Calu3 (cell line): ENCODE measurements around the gene CTSF. TPM values are rescaled to one million over a fixed set of nuclear protein-coding genes. Genes with fewer than 3 reads are reported as not detected.

Experiments used
- BruUV-seq: library from RNA; stranded (reverse); fragments of 400-500 nt; replicated peaks from 2 replicates; lab custom pipeline; 2021; lab: Mats Ljungman, UMichigan
- CTCF ChIA-PET: fragments of 300-600 bp; sonication (Branson Sonifier 250); formaldehyde crosslinking; loops from one replicate; lab custom pipeline; 2022; ENCODE audit warnings: antibody characterized with exemption; lab: Charles Lee
- DNase-seq: peaks from one replicate; pipeline ENCODE4 v3.0.0; 2022
- H3K27ac Mint-ChIP-seq: one replicate; pipeline ENCODE4 v1.8.0; 2022; ENCODE audit warnings: mixed read lengths; ENCODE audit not compliant: unreplicated experiment
- H3K27me3 Mint-ChIP-seq: one replicate; pipeline ENCODE4 v1.8.0; 2022; ENCODE audit warnings: mixed read lengths; ENCODE audit not compliant: unreplicated experiment
- H3K36me3 Mint-ChIP-seq: one replicate; pipeline ENCODE4 v1.8.0; 2022; ENCODE audit warnings: mild to moderate bottlenecking, moderate library complexity, mixed read lengths; ENCODE audit not compliant: insufficient read depth, unreplicated experiment
- H3K4me1 Mint-ChIP-seq: one replicate; pipeline ENCODE4 v1.8.0; 2022; ENCODE audit warnings: mild to moderate bottlenecking, low read depth, mixed read lengths; ENCODE audit not compliant: unreplicated experiment
- H3K4me3 Mint-ChIP-seq: one replicate; pipeline ENCODE4 v1.8.0; 2022; ENCODE audit warnings: mild to moderate bottlenecking, low read depth, moderate library complexity, mixed read lengths; ENCODE audit not compliant: unreplicated experiment
- H3K9me3 Mint-ChIP-seq: one replicate; pipeline ENCODE4 v1.8.0; 2022; ENCODE audit warnings: low read depth, mixed read lengths; ENCODE audit not compliant: unreplicated experiment
- intact Hi-C: fragments of 100-400 bp; cut with micrococcal nuclease; formaldehyde crosslinking; loops from one replicate; pipeline ENCODE4 v1.10.0; 2022; ENCODE audit not compliant: unreplicated experiment
- total RNA-seq: library from RNA; stranded (reverse); gene quantifications from 2 replicates; pipeline ENCODE4 v1.2.3, GENCODE V29; 2022
- TF ChIP-seq, protein P1 (sequence below): fragments of 200-600 bp; IDR thresholded peaks from one replicate; pipeline ENCODE4 v1.8.0; 2022; ENCODE audit warnings: antibody characterized with exemption; ENCODE audit not compliant: unreplicated experiment

Gene CTSF
- total RNA-seq, 1 experiment from 2014 or later: 1.7 TPM

DNA sequence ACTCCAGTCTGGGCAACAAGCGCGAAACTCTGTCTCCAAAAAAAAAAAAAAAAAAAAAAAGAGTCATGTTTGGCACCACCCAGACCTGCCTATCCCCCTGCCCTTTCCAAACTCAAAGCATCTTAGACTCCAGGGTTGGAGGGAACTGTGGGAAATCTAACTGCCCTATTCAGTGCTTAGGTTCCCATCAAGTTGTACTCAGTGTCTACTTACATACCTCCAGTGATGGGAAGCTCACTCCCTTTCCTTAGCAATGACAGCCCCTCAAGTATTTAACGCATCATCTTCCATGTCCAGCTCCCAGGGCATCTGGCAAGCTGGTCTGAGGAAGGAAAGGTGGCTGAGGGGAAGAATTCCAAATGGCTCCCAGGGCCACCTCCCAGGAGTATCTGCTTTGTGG is 18.7 kb downstream of the CTSF start:
- TF ChIP-seq, protein P1, sequence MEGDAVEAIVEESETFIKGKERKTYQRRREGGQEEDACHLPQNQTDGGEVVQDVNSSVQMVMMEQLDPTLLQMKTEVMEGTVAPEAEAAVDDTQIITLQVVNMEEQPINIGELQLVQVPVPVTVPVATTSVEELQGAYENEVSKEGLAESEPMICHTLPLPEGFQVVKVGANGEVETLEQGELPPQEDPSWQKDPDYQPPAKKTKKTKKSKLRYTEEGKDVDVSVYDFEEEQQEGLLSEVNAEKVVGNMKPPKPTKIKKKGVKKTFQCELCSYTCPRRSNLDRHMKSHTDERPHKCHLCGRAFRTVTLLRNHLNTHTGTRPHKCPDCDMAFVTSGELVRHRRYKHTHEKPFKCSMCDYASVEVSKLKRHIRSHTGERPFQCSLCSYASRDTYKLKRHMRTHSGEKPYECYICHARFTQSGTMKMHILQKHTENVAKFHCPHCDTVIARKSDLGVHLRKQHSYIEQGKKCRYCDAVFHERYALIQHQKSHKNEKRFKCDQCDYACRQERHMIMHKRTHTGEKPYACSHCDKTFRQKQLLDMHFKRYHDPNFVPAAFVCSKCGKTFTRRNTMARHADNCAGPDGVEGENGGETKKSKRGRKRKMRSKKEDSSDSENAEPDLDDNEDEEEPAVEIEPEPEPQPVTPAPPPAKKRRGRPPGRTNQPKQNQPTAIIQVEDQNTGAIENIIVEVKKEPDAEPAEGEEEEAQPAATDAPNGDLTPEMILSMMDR: no peak
- peaks cover 37% of the 10 kb centered on the region for H3K27me3 Mint-ChIP-seq
- no peak overlapping the region for H3K4me3 Mint-ChIP-seq
- no peaks in the 10 kb centered on the region for H3K4me1 Mint-ChIP-seq
- H3K9me3 Mint-ChIP-seq: no peaks in the 10 kb centered on the region
- CTCF ChIA-PET: no interaction called here
- BruUV-seq: no TSS peak
- H3K36me3 Mint-ChIP-seq: peaks cover 12% of the 10 kb centered on the region
- DNase-seq: no peak
- no peak overlapping the region for H3K27ac Mint-ChIP-seq
- intact Hi-C loops: no loop called here

DNA sequence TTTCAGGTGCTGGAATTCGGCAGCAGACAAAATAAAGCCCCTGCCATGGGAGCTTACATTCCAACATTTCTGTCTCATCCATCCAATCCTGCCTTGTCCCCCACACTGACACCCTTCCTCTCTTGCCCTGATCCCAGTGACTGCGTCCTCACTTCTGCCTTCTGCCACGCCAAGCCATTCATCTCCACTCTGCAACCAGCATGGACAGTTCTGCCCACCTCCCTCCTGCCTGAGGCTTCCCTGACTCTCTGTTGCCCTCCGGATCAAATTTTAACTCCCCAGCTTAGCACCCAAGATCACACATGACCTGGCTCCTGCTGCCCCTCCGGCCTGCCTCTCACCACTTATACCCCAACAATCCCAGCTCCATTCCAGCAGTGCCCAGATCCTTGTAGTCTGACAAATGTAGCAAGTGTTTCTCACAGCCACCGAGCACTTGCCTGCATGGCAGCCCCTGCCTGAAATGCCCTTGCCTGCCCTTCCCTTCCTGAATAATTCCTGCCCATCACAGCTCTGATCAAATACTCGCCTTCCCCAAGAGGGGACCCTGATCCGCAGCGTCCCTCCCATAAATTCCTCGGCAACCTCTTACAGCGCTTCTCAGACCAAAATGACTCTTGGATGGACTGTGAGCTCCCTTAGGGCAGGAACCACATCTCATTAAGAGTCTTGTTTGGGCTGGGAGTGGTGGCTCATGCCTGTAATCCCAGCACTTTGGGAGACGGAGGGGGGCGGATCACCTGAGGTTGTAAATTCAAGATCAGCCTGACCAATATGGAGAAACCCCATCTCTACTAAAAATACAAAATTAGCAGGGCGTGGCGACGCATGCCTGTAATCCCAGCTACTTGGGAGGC is 19.4 kb downstream of the CTSF start:
- no peak overlapping the region for H3K27ac Mint-ChIP-seq
- DNase-seq: no peak

DNA sequence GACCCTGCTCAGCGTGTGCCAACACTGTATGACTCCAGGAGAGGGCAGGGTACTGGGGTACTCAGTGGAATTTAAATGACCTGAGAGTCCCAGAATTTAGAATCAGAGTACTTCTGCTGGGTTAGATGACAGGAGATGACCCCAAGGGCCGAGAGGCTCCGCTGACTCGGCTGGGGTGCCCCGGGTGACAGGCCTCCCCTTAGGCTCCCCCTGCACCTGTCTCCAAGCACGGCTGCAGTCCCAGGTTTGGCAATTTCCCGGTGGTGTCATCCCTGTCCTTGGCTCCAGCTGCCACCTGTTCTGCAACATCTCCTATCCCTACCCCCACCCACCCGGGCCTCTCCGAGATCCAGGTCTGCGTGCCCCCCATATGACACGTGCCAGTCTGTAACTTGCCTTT is 20.4 kb downstream of the CTSF start:
- Mint-ChIP-seq H3K36me3 (peaks cover 12% of the 10 kb centered on the region), H3K27ac (no peak overlapping the region), H3K9me3 (no peaks in the 10 kb centered on the region), H3K4me1 (peaks cover 6% of the 10 kb centered on the region), H3K27me3 (peaks cover 31% of the 10 kb centered on the region), H3K4me3 (no peak overlapping the region)
- no TSS peak for BruUV-seq
- intact Hi-C loops: no loop called here
- CTCF ChIA-PET: no interaction called here
- TF ChIP-seq, protein P1: no peak
- no peak for DNase-seq

More for the DNA sequence above, 19.4 kb downstream of the CTSF start:
- peaks cover 6% of the 10 kb centered on the region for H3K4me1 Mint-ChIP-seq
- peaks cover 12% of the 10 kb centered on the region for H3K36me3 Mint-ChIP-seq
- peaks cover 31% of the 10 kb centered on the region for H3K27me3 Mint-ChIP-seq
- intact Hi-C loops: no loop called here
- TF ChIP-seq, protein P1: no peak
- CTCF ChIA-PET: interaction anchor here (0.7 kb wide), 1 partner anchor 120 kb away, joined by 3 read pairs; no protein-coding TSS in a partner anchor
- BruUV-seq: no TSS peak
- no peak overlapping the region for H3K4me3 Mint-ChIP-seq
- H3K9me3 Mint-ChIP-seq: no peaks in the 10 kb centered on the region

DNA sequence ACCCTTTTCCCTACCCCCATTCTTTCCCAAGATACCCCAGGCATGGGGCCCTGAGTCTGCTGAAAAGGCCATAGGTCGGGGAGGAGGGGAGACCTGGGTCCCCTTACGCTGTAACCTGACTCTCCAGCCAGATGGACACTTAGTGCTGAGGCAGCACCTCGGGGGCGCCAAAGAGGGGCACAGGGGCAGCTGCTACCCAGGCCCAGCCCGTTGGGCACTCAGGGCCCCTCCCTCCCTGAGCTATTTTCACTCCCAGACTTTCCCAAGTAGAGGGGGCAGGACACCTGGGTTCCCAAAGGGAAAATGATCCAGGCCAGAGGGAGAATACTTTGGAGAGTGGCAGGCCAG is 20.8 kb downstream of the CTSF start:
- Mint-ChIP-seq H3K4me3 (no peak overlapping the region), H3K27me3 (peaks cover 31% of the 10 kb centered on the region), H3K27ac (no peak overlapping the region), H3K4me1 (peaks cover 6% of the 10 kb centered on the region), H3K36me3 (peaks cover 12% of the 10 kb centered on the region), H3K9me3 (no peaks in the 10 kb centered on the region)
- TF ChIP-seq, protein P1: no peak
- intact Hi-C loops: no loop called here
- CTCF ChIA-PET: no interaction called here
- BruUV-seq: no TSS peak
- DNase-seq: no peak
